ENCODE data around the gene PLET1. TPM values are rescaled to one million over a fixed set of nuclear protein-coding genes. Genes with fewer than 3 reads are reported as not detected.

The PLET1 gene
- total and polyA plus RNA-seq, 2 of the 8 experiments (the other 6 are each of a cell fraction or from before 2014, with no cell fraction given) = not detected

GRCh38 chr11:112223754-112224532 lies 36.7 kb downstream of the PLET1 start:
- Histone ChIP-seq H3K36me3 (ENCODE audit: control insufficient read depth in 2 of 4, insufficient read depth in 4 of 4, low read length in 3 of 4) (peaks cover 0 to 5% (median 2%) of the 10 kb centered on the region in 4 experiments; a peak in 1 of 8 replicates), H3K4me2 (ENCODE audit: insufficient read depth in 1 of 2, low read depth in 2 of 2, low read length in 2 of 2) (no peak overlapping the region), H3K23me2 (ENCODE audit: low read depth, low read length) (peaks cover 8% of the 10 kb centered on the region), H3K79me2 (ENCODE audit: control insufficient read depth in 1 of 2, insufficient read depth in 2 of 2, low read length in 2 of 2) (peaks cover 0 to 22% of the 10 kb centered on the region in 2 experiments; a peak in 2 of 4 replicates), H2BK15ac (ENCODE audit: low read length) (no peak overlapping the region), H3K18ac (ENCODE audit: extremely low read depth, low read length) (no peak overlapping the region), H4K5ac (ENCODE audit: insufficient read length, low read depth, low read length) (no peak overlapping the region), H3K27me3 (replicated peaks in 1 of 4; ENCODE audit: control insufficient read depth in 3 of 4, extremely low read depth in 1 of 4, insufficient read depth in 3 of 4, low read length in 3 of 4) (0 out of 7 replicates have a peak, but pooled peaks cover 0 to 4% (median under 1%) of the 10 kb centered on the region in 4 experiments), H2BK5ac (ENCODE audit: low read depth, low read length) (no peak overlapping the region), H3K9me3 (ENCODE audit: insufficient read depth in 2 of 2, low read depth in 1 of 2, low read length in 1 of 2) (no peaks in the 10 kb centered on the region), H3K14ac (ENCODE audit: insufficient read length) (no peak overlapping the region), H4K20me1 (replicated peaks in 1 of 2; ENCODE audit: control insufficient read depth in 1 of 2, insufficient read depth in 2 of 2, low read length in 2 of 2) (no peaks in the 10 kb centered on the region), H3K9ac (replicated peaks in 1 of 4; ENCODE audit: extremely low read depth in 1 of 4, low read depth in 3 of 4, low read length in 3 of 4) (no peak overlapping the region), H2AFZ (ENCODE audit: low read length) (no peak overlapping the region), H2BK120ac (replicated peaks; ENCODE audit: low read depth, low read length) (no peak overlapping the region), H4K91ac (replicated peaks; ENCODE audit: insufficient read length, low read length) (no peak overlapping the region), H3K4me1 (replicated peaks in 1 of 4; ENCODE audit: control insufficient read depth in 3 of 4, insufficient read depth in 4 of 4, low read length in 3 of 4) (no peaks in the 10 kb centered on the region; a peak in 1 of 7 replicates), H3K27ac (ENCODE audit: low read depth, low read length) (no peak overlapping the region), H3K4me3 (ENCODE audit: extremely low read depth in 1 of 4, insufficient read depth in 2 of 4, low read depth in 3 of 4, low read length in 4 of 4) (no peak overlapping the region), H3K23ac (ENCODE audit: insufficient read length) (no peak overlapping the region), H2BK20ac (ENCODE audit: low read length) (no peak overlapping the region), H3K56ac (replicated peaks; ENCODE audit: insufficient read length, low read depth, low read length) (no peak overlapping the region), H3K4ac (replicated peaks; ENCODE audit: insufficient read length, low read depth, low read length) (no peak overlapping the region), H2AK5ac (ENCODE audit: low read depth, low read length) (no peak overlapping the region), H3K79me1 (ENCODE audit: low read depth, low read length) (no peaks in the 10 kb centered on the region; the same call in 1 of the 2 replicates), H4K8ac (ENCODE audit: extremely low read depth, insufficient read depth, low read length) (no peak overlapping the region), H2BK12ac (ENCODE audit: low read depth, low read length) (no peak overlapping the region)
- FAIRE-seq (no peak), DNase-seq (ENCODE audit: low read depth in 1 of 2, low spot score in 2 of 2) (no peak)
- POLR2A ChIA-PET (ENCODE audit: partially characterized antibody) = no interaction called here
- CTCF ChIA-PET (ENCODE audit: partially characterized antibody) = interaction anchor here (0.6 to 8.2 kb wide), 7 partner anchors 10 to 1851 kb away, joined by 3 to 257 read pairs (median 4); no protein-coding TSS in a partner anchor
- TF ChIP-seq GABPA (IDR thresholded peaks at IDR 0.05; ENCODE audit: borderline replicate concordance, insufficient read depth, low read length) (no peak), POLR2AphosphoS5 (IDR thresholded peaks at IDR 0.05; ENCODE audit: low read depth, low read length) (no peak), HDAC6 (IDR thresholded peaks at IDR 0.05; ENCODE audit: low read depth, low read length) (no peak)
- WGBS, 2 experiments (ENCODE audit: extremely low coverage in 1 of 2, insufficient coverage in 1 of 2, insufficient read length in 1 of 2, insufficient replicate concordance in 2 of 2, low coverage in 1 of 2, low lambda C conversion rate in 2 of 2, missing lambda C conversion rate in 1 of 2) = 87% methylated on average over 5 of the region's 5 CpGs; no CpG with 5 or more reads in 1 of the 2 experiments
